CD4-positive, alpha-beta T cell treated with Interleukin-4 for 1 hour (primary cell): ENCODE measurements around the gene SLC44A4.
"Not testable (repeated sequence)": the region's sequence is repeated elsewhere in the genome, so short reads cannot be mapped to it uniquely, and the experiment has no call there.

ENCODE experiments used
- DNase-seq, 2 donors: peaks; one replicate each; pipeline ENCODE4 v3.0.0-alpha.2; 2020 to 2022

The SLC44A4 gene

DNA sequence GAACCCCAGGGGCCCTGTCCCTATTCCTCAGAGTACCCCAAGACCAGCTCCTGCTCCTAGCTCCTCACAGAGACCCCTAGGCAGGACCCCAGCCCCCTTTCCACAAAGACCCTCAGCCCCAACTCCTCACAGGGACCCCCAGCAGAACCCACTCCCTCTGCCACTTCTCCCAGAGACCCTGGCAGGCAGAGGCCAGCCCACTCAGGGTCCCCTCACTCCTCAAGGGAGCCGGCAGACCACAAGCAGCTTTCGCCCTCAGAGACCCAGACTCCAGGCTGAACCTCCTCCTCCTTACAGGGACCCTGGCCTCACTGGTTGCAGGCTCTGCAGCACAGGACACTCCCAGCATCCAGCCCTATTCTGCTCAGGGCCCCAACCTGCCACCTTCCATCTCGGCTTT is 575 bp downstream of the SLC44A4 start:
- no peak for DNase-seq

DNA sequence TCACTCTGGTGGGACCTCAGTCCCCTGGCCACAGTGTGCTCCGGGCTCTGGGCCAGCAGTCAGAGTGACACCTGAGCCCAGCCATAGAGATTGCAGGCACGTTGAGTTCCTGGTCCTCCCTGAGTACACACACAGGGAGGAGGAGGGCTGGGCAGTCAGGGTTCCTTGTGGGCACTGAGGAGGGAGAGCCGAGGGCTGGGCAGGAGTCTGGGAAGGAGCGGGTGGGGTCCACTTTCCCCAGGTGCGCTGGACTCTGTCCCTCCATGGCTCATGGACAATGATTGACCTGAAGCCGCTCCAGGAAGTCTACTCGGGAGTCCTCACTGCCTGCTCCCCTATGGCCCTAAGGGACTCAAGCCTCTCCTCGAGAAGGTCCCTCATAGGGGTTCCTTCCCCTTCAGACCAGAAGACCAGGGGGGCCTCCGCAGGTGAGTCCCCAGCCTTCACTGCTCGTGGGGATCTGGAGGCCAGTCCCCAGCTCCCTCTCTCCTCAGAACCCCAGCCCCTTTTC is 1.1 kb downstream of the SLC44A4 start:
- no peak for DNase-seq

DNA sequence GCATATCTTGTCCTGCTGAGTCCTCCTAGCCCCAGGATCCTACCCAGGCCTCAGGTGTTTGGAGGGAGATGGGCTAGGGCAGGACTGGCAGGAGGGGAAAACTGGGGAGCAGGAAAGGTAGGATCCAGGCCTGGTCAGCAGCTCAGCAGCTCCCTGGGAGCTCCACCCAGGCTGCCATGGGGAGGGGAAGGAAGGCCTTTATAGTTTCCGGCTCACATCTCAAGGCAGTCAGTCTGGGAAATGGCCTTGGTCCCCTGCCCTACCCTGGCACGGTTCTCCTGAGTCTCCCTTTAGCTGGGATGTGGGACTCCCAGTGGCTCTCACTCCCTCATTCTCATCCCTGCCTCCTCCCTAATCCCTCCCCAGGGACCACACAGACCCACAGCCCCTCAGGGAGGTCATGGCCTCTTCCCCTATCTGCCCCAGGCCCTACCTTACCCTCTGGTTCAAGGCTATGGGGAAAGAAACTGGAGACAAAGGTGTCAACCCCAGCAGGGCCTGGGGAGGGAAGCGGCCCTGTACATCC is 1.6 kb downstream of the SLC44A4 start:
- DNase-seq = no peak

DNA sequence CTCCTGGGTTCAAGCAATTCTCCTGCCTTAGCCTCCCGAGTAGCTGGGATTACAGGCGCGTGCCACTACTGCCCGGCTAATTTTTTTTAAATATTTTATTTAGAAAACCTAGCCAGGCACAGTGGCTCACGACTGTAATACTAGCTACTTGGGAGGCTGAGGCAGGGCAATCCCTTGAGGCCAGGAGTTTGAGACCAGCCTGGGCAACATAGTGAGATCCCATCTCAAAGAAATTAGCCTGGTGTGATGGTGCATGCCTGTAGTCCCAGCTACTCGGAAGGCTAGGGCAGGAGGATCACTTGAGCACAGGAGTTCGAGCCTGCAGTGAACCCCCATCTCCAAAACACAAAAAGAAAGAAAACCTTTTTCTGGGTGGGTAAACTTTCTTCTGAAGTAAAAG is 2.4 kb downstream of the SLC44A4 start:
- no peak for DNase-seq

DNA sequence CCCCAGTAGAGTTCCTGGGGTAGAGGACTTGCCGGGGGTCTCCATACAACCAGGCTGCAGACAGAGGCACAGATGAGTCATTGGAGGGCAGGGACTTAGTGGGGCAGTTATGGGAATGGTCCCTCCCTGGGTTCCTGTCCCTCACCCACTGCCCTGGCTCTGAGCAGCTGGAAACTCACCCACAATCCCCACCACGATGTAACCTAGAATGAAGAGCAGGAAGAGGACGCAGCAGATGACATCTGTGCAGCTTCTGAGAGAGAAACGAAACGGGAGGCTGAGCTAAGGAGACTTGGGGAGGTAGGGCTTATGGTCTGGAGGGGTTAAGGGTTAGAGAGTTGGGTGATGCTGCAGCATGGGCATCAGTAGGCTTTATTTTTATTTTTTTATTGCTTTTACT is 2.9 kb downstream of the SLC44A4 start:
- no peak for DNase-seq

DNA sequence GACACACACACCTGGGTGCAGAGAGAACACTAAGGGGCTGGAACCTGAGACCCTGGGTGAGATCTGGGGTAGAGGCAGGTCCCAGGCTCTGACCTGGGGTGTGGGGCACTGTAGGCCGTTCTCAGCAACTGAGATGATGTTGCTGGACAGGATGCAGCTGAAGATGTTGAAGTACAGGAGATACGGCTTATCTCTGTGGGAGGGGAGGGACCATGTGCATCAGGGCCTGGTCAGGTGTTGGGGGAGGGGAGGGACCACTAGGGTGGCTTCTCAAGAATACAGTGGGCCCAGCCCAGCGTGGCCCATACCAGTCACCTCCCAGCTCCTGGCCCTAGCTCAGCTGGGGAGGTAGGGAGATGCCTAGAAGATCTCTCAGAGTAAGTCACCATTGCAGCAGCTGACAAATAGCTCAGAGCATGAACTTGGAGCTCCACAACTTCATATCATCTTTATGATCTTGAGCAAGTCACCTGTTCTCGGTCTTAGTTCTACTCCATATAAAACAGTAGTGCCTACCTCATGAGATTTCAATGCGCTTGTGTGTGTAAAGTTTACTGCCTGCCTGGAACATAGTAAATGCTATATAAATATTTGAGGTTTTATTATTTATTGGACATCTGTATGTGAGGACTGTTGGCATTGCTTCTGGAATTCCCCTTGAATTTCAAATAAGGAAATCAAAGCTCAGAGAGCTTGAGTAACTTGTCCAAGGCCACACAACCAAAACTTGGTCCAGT is 3.8 kb downstream of the SLC44A4 start:
- DNase-seq = no peak

DNA sequence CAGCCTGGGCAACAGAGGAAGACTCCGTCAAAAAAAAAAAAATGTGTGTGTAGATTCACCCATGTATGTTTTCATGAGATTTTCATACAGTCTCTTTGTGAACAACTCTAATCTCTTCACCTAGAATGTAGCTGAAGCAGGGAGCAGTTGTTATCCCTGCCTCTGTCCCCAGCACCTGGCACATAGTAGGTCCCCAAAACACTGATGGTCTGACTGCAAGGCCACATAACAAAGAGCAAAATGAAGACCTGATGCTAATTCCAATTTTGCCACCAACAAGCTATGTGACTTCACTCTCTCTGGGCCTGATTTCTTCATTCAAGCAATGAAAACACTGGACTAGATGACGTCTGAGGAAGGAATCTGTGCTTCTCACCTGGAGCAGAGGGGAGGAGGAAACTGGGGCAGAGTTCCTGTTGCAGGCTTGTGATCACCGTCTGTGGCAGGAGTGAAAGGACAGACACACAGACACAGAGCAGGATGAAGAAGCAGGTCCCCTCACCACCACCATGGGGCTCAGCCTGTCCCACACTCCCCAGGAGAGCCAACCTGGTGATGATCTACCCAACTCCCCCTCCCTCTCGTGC is 4.6 kb downstream of the SLC44A4 start:
- DNase-seq = no peak

DNA sequence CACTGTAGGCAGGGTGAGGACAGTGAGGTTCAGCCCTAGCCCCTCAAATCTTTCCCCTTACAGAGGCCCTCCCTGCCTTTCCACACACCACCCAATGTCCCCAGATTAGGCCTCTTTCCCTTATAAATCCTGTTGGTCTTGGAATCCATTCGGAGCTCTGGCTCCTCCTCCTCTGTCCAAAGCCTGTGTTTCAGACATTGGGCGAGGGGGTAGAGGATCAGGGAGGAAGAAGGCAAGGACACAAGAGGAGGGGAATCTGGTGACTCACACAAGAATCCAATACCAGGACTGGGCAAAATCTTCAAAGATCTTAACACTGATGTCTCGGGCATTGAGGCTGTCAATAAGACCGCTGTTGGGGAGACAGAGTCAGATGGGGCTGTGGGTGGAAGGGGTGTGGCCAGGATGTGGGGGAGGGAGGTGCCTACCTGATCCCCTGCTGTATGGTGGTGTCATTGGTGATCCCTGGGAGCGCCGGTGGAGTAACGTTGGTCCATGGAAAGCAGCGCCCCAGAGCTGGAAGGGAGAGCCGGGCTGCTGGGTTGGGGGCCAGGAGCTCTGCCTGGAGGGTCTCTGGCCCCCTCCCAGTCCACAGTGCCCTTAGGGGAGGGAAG is 7.6 kb downstream of the SLC44A4 start:
- no peak for DNase-seq

DNA sequence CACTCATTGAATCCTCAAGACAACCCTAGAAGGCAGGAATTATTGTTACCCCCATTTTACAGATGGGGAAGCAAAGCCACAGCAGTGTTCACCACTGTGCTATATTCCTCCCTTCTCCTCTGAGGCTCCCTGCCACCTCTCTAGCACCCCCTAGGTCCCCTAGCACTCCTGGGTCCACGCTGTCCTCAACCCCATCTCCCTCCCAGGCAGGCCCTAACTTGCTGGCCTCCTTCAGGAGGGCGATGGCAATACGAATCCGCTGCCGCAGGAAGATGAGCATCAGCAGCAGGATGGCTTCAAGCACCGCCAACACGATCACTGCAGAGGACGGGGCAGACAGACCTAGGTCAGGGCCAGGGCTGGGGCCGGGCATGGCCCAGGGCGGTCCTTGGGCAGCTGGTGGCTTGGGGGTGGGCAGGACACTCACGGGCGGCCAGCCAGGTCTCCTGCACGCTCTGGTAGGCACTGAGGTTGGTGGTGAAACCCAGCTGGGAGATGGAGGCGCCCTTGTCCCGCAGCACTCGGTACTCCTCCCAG is 8.3 kb downstream of the SLC44A4 start:
- no peak for DNase-seq

DNA sequence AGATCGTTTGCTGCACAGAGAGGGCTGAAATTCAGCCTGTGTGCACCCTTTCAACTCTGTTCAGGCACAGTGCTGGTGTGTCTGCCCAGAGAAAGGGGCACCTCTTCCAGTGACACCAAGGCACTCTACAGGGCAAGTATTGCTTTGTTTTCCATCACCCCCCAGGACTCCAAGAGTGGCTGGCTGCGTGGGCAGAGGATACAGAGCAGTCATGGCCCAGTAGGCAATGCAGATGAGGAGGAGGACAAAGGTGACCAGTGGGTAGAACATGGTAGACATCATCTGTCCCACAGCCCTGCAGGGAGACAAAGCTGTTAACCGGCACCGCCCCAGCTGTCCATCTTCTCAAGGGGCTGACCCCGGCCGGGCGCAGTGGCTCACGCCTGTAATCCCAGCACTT is 9.5 kb downstream of the SLC44A4 start:
- no peak for DNase-seq

DNA sequence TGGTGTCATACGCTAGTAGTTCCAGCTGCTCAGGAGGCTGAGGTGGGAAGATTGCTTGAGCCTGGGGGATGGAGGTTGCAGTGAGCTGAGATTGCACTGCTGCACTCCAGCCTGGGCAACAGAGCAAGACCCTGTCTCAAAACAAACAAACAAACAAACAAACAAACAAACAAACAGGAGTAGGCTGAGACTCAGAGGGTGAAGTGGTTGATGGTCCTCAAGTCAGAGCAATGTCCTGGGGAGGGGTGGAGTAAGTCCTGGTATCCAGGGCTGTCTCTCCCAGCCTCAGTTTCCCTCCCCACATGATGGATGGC is 10.2 kb downstream of the SLC44A4 start:
- DNase-seq = not testable (repeated sequence)

DNA sequence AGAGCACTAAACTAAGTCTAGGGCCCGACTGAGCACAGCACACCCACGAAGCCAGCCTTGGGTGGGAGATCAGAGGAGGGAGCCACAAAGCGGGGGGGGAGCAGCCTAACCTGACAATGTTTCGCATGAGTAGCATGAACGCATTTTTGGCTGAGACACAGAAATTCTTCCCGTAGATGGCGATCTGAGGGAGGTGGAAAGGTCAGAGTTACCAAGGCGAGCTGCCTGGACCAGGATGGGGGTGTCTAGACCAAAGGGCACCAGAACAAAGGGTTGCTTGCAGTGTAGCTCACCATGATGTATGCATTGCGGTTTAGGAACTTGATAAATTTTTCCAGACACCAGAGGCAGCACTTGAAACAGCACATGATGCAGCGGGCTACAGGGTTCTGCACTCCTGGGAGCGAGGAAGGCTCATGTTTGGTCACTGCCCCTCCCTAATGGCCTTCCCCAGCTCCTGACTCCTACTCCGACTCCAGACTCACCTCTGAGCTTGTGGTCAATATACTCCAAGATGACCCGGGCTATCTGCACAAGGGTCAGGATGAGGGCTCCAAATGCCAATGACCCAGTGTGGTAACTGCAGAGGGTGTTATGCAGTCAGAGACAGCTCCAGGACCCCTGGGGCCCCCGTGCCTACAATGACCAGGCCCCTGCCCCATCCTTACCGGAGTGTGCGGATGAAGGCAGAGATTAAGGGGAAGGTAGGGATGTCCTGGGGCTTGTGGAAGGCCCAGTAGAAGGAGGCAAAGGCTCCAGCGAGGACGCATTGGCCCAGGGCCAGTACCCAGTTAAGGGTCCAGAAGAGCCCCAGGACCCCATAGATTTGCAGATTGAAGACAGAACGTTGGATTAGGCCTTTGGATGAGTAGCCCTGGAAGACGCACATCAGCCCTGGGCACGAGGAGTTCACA is 13.3 kb downstream of the SLC44A4 start:
- no peak for DNase-seq

DNA sequence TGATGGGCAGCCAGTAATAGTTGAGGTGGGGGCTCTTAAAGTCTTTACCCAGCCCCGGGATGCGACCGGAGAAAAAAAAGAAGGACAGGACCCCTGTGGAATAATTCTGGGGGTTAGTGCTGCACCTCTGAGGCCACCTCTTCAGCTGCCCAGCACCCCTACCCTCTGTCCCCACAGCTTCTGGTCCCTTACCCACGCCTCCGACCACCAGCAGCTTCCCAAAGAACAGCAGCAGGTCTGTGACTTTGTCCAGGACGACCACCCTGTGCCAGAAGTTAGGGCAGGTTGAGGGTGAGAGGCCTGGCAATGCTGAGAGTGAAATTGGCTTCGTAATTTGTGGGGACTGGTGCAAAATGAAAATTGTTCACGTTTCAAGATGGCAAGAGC is 14.0 kb downstream of the SLC44A4 start:
- DNase-seq = no peak

DNA sequence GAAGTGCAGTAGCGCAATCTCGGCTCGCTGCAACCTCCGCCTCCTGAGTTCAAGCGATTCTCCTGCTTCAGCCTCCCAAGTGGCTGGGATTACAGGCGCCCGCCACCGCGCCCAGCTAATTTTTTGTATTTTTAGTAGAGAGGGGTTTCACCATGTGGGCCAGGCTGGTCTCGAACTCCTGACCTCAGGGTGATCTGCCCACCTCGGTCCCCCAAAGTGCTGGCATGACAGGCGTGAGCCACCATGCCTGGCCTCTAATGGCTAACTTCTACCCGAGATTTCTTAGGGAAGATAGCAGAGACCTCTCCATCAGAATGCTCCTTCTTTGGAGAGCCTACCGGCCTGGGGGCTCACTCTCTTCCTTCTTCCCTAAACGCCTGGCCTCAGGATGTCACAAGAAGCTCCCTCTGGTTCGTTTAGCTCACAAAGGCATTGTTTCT is 14.7 kb downstream of the SLC44A4 start:
- DNase-seq = not testable (repeated sequence)

DNA sequence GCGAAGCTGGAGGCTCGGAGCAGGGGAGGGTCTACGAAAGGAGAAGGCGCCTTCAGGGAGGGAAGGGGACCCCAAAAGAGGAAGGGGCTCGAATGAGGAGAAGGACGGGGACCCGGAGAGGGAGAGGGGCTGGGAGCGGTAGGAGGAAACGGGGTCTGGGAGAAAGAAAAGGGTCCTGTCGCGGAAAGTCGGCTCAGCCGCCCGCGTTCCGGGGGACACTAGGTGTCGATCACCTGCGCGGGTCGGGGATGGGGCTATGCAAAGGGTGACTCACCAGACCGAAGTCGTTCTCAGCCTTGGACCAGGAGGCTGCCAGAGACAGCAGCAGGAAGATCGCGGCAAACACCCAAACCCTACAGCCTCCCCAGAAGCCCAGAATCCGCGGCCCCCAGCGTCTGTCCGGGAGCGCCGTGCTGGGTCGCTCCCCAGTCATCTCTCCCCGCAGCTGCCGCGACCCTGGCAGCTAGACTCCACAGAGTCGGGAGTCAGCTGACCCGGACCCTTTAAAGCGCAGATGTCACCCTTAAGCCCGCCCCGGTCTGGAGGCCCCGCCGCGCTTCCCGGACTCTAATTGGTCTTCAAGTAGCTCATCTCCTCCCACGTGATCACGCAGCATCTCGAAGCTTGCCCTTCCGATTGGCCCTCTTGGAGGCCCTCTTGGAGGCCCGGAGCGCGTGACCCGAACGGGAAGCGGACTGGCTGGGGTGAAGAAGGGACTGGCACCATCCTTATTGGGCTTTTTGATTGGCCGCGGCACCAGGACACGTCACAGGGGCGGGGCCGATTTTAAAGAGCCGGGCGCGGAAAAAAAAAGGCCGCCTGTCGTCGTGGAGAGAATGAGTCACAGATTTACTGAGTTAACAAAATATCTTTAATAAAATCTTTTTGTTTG is 16.2 kb downstream of the SLC44A4 start, which contains the start of gene NEU1:
TSS of gene NEU1 (minus strand) at position 478 of the 892 bp plus-strand sequence. CDS start at position 433, 45 bp downstream.
- DNase-seq = peak; percentile 100

DNA sequence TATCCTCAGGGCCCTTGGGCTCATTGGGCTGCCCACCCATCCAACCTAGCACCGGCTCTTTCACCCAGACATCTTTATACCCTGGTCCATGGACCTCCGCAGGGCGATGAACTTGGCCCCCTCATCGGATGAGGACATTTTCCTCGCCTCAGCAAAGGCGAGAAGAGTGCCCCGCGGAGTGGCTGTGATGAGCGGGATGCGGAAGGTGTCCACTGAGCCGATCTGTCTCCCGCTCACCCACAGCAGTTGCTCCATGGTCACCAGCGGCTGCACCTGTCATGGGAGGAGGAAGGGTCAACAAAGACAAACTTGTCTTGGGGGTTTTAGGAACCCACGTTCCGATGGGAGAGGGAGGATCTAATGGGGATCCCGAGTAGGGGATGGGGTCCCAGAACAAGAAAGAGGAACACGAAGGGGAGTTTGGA is 16.9 kb downstream of the SLC44A4 start:
- DNase-seq = no peak

DNA sequence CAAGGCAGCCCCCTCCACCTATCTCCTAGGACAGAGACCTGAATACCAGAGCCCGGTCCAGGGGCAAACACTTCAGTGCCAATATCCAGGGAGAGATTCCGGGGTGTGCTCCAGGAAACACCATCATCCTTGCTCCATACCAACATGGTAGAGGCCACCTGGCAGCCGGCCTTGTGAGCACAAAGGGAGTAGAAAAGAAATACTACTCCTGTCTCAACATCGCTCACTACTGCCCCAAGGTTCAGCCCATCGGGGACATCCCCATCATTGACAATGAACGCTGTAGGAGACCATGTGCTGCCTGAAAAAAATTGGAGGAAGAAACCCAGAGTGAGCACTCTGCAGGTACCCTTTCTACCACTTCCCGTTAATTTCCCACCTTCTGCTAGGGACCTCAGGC is 17.6 kb downstream of the SLC44A4 start:
- DNase-seq = no peak

DNA sequence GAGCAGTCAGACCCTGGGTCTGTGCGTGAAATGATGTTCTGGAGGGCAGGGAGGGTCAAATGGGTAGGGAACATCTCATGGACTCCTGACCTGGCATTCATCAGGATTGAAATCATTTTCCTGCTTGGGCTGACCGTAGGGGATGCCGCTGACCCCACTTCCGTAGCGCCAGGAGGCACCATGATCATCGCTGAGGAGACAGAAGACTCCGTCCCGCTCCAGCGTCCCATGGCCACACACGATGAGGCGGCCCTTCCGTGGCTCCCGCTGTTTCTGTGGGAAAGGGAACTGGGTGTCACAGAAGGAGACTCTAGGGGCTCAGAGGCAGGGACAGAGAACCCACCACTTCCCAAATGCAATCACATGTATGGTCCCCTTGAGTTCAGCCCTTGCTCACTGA is 18.4 kb downstream of the SLC44A4 start:
- no peak for DNase-seq

DNA sequence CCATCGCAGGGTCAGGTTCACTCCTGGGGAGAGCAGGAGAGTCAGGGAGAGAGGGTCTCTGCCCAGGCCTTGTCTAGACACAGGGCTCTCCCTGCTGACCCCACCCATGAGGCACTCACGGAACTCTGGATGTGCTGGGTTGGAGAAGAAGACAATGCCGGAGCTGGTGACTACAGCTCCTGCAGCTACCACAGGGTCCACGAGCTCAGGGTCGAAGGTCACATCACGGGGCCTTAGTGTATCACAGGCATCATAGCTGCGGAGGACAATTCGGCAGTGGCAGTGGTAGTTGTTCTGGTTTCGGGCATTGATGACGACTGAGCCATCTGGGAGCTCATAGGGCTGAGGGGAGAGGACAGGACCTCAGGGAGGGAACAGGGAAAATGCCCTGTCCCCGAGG is 18.9 kb downstream of the SLC44A4 start:
- DNase-seq = no peak

DNA sequence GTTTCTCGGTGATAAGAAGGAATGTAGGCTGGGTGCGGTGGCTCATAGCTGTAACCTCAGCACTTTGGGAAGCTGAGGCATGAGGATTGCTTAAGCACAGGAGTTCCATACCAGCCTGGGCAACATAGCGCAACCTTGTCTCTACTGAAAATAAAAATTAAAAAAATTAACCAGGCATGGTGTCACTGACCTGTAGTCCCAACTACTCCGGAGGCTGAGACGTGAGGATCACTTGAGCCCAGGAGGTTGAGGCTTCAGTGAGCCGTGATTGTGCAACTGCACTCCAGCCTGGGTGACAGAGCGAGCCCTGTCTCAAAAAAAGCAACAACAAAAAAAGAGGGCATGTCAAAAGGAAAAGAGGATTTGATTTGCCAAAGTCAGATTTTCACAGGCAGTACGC is 20.1 kb downstream of the SLC44A4 start:
- DNase-seq = no peak

DNA sequence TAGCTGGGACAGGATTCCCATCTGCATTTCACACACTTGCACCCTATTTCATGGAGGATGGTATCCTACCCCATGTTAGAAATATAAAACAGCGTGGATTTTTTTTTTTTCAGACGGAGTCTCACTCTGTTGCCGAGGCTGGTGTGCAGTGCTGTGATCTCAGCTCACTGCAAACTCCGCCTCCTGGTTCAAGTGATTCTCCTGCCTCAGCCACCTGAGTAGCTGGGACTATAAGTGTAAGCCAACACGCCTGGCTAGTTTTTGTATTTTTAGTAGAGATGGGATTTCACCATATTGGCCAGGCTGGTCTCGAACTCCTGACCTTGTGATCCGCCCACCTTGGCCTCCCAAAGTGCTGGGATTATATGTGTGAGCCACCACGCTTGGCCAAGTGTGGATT is 21.0 kb downstream of the SLC44A4 start:
- DNase-seq = not testable (repeated sequence)
